Brain microvascular endothelial cell (primary cell): ENCODE results near the gene SFMBT2.

Experiments used
- DNase-seq: peaks from one replicate; pipeline ENCODE4 v3.0.0-alpha.2; 2020
- H3K27ac ChIP-seq: fragments of 250-450 bp; sonication (Bioruptor Pico); 2 replicates; pipeline ENCODE4 v1.5.1; 2020; ENCODE audit warnings: mild to moderate bottlenecking, moderate library complexity
- H3K27me3 ChIP-seq: fragments of 250-450 bp; sonication (Bioruptor Pico); replicated peaks from 2 replicates; pipeline ENCODE4 v1.5.1; 2020; ENCODE audit warnings: mild to moderate bottlenecking
- H3K36me3 ChIP-seq: fragments of 250-450 bp; sonication (Bioruptor Pico); replicated peaks from 2 replicates; pipeline ENCODE4 v1.5.1; 2020; ENCODE audit warnings: mild to moderate bottlenecking
- H3K4me3 ChIP-seq: 2 replicates; pipeline ENCODE4 v1.5.1; 2011; ENCODE audit warnings: low read depth, mild to moderate bottlenecking, control low read depth, low read length, moderate library complexity
- CTCF ChIP-seq: IDR thresholded peaks from 2 replicates; pipeline ENCODE4 v1.5.1; 2011; ENCODE audit warnings: low read depth, mild to moderate bottlenecking, moderate library complexity, low read length, control low read depth, inconsistent platforms; ENCODE audit errors: missing control alignments
- in situ Hi-C: cut with HindIII; loops from 2 replicates; pipeline ENCODE4 v1.10.0; 2017; ENCODE audit warnings: low sequenced_read_pairs, low pct_ligation_motif_present

The SFMBT2 gene

GRCh38 chr10:7150349-7150748 is 260.5 kb downstream of the SFMBT2 start:
- TF ChIP-seq CTCF = no peak
- H3K27ac ChIP-seq = no peak overlapping the region
- no peaks in the 10 kb centered on the region for H3K27me3 ChIP-seq
- in situ Hi-C loops = no loop called here
- no peaks in the 10 kb centered on the region for H3K36me3 ChIP-seq
- H3K4me3 ChIP-seq = no peak overlapping the region
- DNase-seq = no peak

DNA sequence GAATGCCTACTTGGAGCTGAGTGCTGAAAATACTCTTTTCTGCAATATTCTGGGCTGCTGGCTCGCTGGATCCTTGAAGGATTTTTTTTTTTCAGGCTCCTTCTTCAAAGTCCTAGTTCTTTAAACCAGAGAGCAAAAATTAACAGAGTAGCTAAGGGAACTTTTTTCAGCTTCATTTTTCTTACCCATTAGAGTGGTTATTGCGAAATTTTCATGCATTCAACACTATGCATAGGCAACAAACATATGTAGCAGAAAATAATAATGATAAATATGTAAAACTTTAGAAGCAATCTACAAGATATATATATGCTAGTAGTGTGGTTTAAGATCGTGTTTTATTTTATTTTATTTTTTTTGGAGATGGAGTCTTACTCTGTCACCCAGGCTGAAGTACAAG is 264.6 kb downstream of the SFMBT2 start:
- no peak overlapping the region for H3K4me3 ChIP-seq
- H3K27me3 ChIP-seq = no peaks in the 10 kb centered on the region

DNA sequence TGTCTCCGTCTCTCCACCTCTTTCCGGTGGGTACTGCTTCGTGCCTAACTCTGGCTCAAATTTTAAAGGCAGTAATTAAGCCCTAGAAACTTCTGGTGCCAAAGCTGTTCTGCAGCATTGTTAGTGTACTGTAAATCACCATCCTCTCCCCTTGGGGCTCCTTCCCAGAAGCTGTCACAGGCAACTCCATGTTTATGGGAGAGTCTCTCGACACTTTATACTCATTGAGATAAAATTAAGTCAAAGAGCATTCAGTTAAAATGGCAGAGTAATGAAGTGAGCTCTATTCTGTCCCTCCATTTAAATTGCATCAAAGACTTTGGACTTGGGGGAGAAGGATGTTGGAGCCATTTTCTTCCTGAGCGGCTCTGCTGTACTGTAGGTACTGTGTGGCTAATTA is 274.8 kb downstream of the SFMBT2 start:
- Histone ChIP-seq H3K36me3 (no peaks in the 10 kb centered on the region), H3K27me3 (no peaks in the 10 kb centered on the region), H3K27ac (no peak overlapping the region), H3K4me3 (no peak overlapping the region)
- TF ChIP-seq CTCF = no peak
- DNase-seq = no peak
- in situ Hi-C loops = loop anchor here (25.0 kb wide), 1 partner anchor 126 kb away; no protein-coding TSS in a partner anchor

More for the DNA sequence above, 264.6 kb downstream of the SFMBT2 start:
- no peak for DNase-seq
- Histone ChIP-seq H3K36me3 (no peaks in the 10 kb centered on the region), H3K27ac (no peak overlapping the region)
- in situ Hi-C loops = loop anchor here (25.0 kb wide), 1 partner anchor 116 kb away; no protein-coding TSS in a partner anchor
- TF ChIP-seq CTCF = no peak

GRCh38 chr10:7135188-7135587 is 275.6 kb downstream of the SFMBT2 start:
- Histone ChIP-seq H3K4me3 (no peak overlapping the region), H3K36me3 (no peaks in the 10 kb centered on the region), H3K27me3 (no peaks in the 10 kb centered on the region), H3K27ac (no peak overlapping the region)
- TF ChIP-seq CTCF = no peak
- in situ Hi-C loops = loop anchor here (25.0 kb wide), 1 partner anchor 127 kb away; no protein-coding TSS in a partner anchor
- DNase-seq = no peak

- Histone ChIP-seq H3K27me3 (no peaks in the 10 kb centered on the region), H3K4me3 (no peak overlapping the region), H3K27ac (no peak overlapping the region), H3K36me3 (no peaks in the 10 kb centered on the region)
- no peak for TF ChIP-seq CTCF
- no peak for DNase-seq
- in situ Hi-C loops = loop anchor here (25.0 kb wide), 1 partner anchor 128 kb away; no protein-coding TSS in a partner anchor
Measured at GRCh38 chr10:7134448-7134847, 276.4 kb downstream of the SFMBT2 start.

- in situ Hi-C loops = loop anchor here (25.0 kb wide), 1 partner anchor 128 kb away; no protein-coding TSS in a partner anchor
- no peak for DNase-seq
- Histone ChIP-seq H3K27me3 (no peaks in the 10 kb centered on the region), H3K4me3 (no peak overlapping the region), H3K27ac (no peak overlapping the region), H3K36me3 (no peaks in the 10 kb centered on the region)
- TF ChIP-seq CTCF = no peak
Measured at GRCh38 chr10:7133958-7134357, 276.9 kb downstream of the SFMBT2 start.
